Measurements from ENCODE around the gene HRK.
A peak's percentile ranks its signal among the peaks of the same experiment; 100 is the strongest.
"Not testable (repeated sequence)": the region's sequence is repeated elsewhere in the genome, so short reads cannot be mapped to it uniquely, and the experiment has no call there.

The HRK gene

GRCh38 chr12:116818948-116819832, 62.1 kb downstream of the HRK start:
- DNase-seq (ENCODE audit: low spot score): peak; percentile 95

GRCh38 chr12:116818341-116818856, 62.8 kb downstream of the HRK start:
- no peak for DNase-seq (ENCODE audit: low spot score)

- DNase-seq (ENCODE audit: low spot score): not testable (repeated sequence)
Measured at GRCh38 chr12:116814766-116815165, 66.5 kb downstream of the HRK start.

- DNase-seq (ENCODE audit: low spot score): no peak
Measured at GRCh38 chr12:116813271-116814041, 67.8 kb downstream of the HRK start.

GRCh38 chr12:116812238-116812637, 69.0 kb downstream of the HRK start:
- no peak for DNase-seq (ENCODE audit: low spot score)

- no peak for DNase-seq (ENCODE audit: low spot score)
Measured at GRCh38 chr12:116808113-116809105, 72.8 kb downstream of the HRK start.

GRCh38 chr12:116807546-116807945, 73.7 kb downstream of the HRK start:
- DNase-seq (ENCODE audit: low spot score): no peak

GRCh38 chr12:116806845-116807440, 74.3 kb downstream of the HRK start:
- no peak for DNase-seq (ENCODE audit: low spot score)
